OCI-LY7 (cell line): Measurements from ENCODE around the gene ENTPD6. TPM values are rescaled to one million over a fixed set of nuclear protein-coding genes. Genes with fewer than 3 reads are reported as not detected.
A peak's percentile ranks its signal among the peaks of the same experiment; 100 is the strongest.

Experiments used
- BruUV-seq: library from RNA; stranded (reverse); fragments of 400-500 nt; replicated peaks from 2 replicates; lab custom pipeline; 2021; lab: Mats Ljungman, UMichigan
- CTCF ChIA-PET: fragments of 300-600 bp; sonication (Branson Sonifier 250); formaldehyde crosslinking; loops from one replicate; lab custom pipeline; 2022; ENCODE audit warnings: antibody characterized with exemption; ENCODE audit not compliant: unreplicated experiment; lab: Charles Lee
- POLR2A ChIA-PET: fragments of 300-600 bp; sonication (Branson Sonifier 250); formaldehyde crosslinking; loops from one replicate; lab custom pipeline; 2022; ENCODE audit warnings: antibody characterized with exemption; lab: Charles Lee
- DNase-seq: peaks from one replicate; pipeline ENCODE4 v3.0.0-alpha.2; 2015; ENCODE audit warnings: low spot score
- H2AFZ ChIP-seq: fragments of 200-600 bp; sonication (generic), shearing (Covaris generic); 2 replicates; pipeline ENCODE4 v1.6.1; 2014; ENCODE audit warnings: mild to moderate bottlenecking, antibody characterized with exemption, low read length, moderate library complexity
- H3K27ac ChIP-seq: fragments of 200-600 bp; sonication (generic); 2 replicates; pipeline ENCODE4 v1.5.1; 2014; ENCODE audit warnings: mixed run types, low read depth, mild to moderate bottlenecking, moderate library complexity, low read length, inconsistent platforms; ENCODE audit not compliant: poor library complexity, severe bottlenecking
- H3K36me3 ChIP-seq: fragments of 200-600 bp; sonication (generic); 2 replicates; pipeline ENCODE4 v1.6.1; 2014; ENCODE audit warnings: mild to moderate bottlenecking, antibody characterized with exemption, low read length, moderate library complexity, mixed read lengths; ENCODE audit not compliant: insufficient read depth
- H3K4me1 ChIP-seq: fragments of 200-600 bp; sonication (generic); 2 replicates; pipeline ENCODE4 v1.5.1; 2014; ENCODE audit warnings: mild to moderate bottlenecking, low read length; ENCODE audit not compliant: insufficient read depth, poor library complexity, severe bottlenecking
- H3K4me2 ChIP-seq: fragments of 200-600 bp; sonication (generic); 2 replicates; pipeline ENCODE4 v1.6.1; 2014; ENCODE audit warnings: mild to moderate bottlenecking, low read length
- H3K4me3 ChIP-seq: fragments of 200-600 bp; sonication (generic); 2 replicates; pipeline ENCODE4 v1.5.1; 2014; ENCODE audit warnings: mild to moderate bottlenecking, low read depth, low read length; ENCODE audit not compliant: poor library complexity, severe bottlenecking
- H3K79me2 ChIP-seq: fragments of 200-600 bp; sonication (generic); 2 replicates; pipeline ENCODE4 v1.6.1; 2016; ENCODE audit warnings: low read depth, mild to moderate bottlenecking, low read length, moderate library complexity, mixed read lengths; ENCODE audit not compliant: insufficient read depth
- H3K9me2 ChIP-seq: fragments of 200-600 bp; sonication (generic); 2 replicates; pipeline ENCODE4 v1.6.1; 2016; ENCODE audit warnings: mild to moderate bottlenecking, low read length, mixed read lengths; ENCODE audit not compliant: insufficient read depth
- H3K9me3 ChIP-seq: fragments of 200-600 bp; sonication (generic); 2 replicates; pipeline ENCODE4 v1.6.1; 2014; ENCODE audit warnings: mild to moderate bottlenecking, mixed run types, low read length, mixed read lengths
- H4K20me1 ChIP-seq: fragments of 200-600 bp; sonication (generic); 2 replicates; pipeline ENCODE4 v1.6.1; 2014; ENCODE audit warnings: mild to moderate bottlenecking, antibody characterized with exemption, low read length, moderate library complexity, mixed read lengths; ENCODE audit not compliant: insufficient read depth
- CTCF ChIP-seq: fragments of 200-600 bp; sonication (generic); conservative IDR thresholded peaks from 2 replicates; pipeline ENCODE4 v1.5.1; 2014; ENCODE audit warnings: mild to moderate bottlenecking, antibody characterized with exemption, low read length, moderate library complexity, mixed read lengths
- EZH2phosphoT487 ChIP-seq: fragments of 200-600 bp; sonication (generic); IDR thresholded peaks from 2 replicates; pipeline ENCODE4 v1.6.1; 2018; ENCODE audit warnings: low read depth, borderline replicate concordance, mild to moderate bottlenecking, mixed run types, antibody characterized with exemption, low read length, moderate library complexity, mixed read lengths
- intact Hi-C: fragments of 100-400 bp; cut with micrococcal nuclease; formaldehyde crosslinking; loops from one replicate; pipeline ENCODE4 v1.10.0; 2022; ENCODE audit not compliant: unreplicated experiment
- total RNA-seq, 2 experiments: library from RNA; depleted of rRNA in 1 of 2; stranded (reverse); fragments of >200 nt in 1 of 2; shearing (Covaris generic) in 1 of 2; gene quantifications; 2 replicates each; pipeline ENCODE4 v1.2.3, GENCODE V29; 2014 to 2022

The ENTPD6 gene
- total RNA-seq, 2 experiments from 2014 or later, result 4.2 TPM; not detected in 1

DNA sequence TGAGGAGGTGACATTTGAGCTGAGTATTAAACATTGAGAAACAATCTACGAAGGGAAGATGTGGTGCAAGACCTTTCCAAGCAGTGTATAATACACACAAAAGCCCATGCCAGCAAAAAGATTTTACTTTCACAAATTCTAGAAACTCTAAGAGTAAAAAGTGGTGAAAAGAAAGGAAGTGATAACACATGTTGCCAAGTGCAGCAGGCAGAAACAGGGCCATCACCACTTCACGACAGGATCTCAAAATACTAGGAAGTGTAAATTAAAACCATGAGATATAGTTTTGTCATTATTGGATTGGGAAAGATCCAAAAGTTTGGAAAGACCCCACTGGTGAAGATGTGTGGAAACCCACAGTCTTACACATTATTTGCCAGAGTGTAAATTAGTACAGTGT lies 1.7 kb upstream of the ENTPD6 start:
- H3K9me2 ChIP-seq, result no peaks in the 10 kb centered on the region
- no peak overlapping the region for H3K4me3 ChIP-seq
- no peaks in the 10 kb centered on the region for H3K36me3 ChIP-seq
- no peak overlapping the region for H3K4me2 ChIP-seq
- TF ChIP-seq EZH2phosphoT487 (no peak), CTCF (no peak)
- intact Hi-C loops, result no loop called here
- no peaks in the 10 kb centered on the region for H4K20me1 ChIP-seq
- no peaks in the 10 kb centered on the region for H3K9me3 ChIP-seq
- H2AFZ ChIP-seq, result no peak overlapping the region
- CTCF ChIA-PET, result no interaction called here
- H3K4me1 ChIP-seq, result no peaks in the 10 kb centered on the region
- H3K79me2 ChIP-seq, result no peaks in the 10 kb centered on the region
- H3K27ac ChIP-seq, result no peak overlapping the region
- DNase-seq, result no peak
- BruUV-seq, result no TSS peak
- POLR2A ChIA-PET, result no interaction called here

DNA sequence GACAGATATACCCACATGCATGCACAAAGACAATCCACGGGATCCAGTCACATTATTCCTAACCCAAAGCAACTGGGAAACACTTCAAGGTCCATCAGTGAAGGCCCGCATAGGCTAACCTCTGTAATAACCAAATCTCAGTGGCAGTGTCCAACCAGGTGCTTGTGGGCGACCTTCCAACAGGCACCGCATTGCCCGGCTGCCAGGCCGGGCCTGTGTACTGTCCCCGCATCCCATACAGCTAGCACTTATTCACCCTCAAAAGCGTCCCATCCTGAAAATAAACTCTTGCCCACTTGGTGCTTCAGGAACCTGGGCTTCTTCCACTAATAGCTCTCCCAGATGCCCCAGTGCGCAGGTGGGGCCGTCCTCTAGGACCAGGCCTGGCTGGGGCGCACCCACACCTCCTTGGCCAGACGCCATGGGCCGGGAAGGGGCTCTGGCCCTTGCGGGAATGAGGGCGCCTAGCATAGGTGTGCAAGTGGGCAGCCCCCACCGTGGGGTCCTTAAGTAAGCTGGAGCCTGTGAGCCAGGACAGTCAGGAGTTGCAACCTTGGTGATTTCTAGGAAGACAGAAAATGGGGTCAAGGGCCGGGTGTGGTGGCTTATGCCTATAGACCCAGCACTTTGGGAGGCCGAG lies 1.1 kb upstream of the ENTPD6 start:
- CTCF ChIA-PET, result no interaction called here
- no peaks in the 10 kb centered on the region for H3K4me1 ChIP-seq
- no peaks in the 10 kb centered on the region for H4K20me1 ChIP-seq
- H3K9me2 ChIP-seq, result no peaks in the 10 kb centered on the region
- intact Hi-C loops, result no loop called here
- no peaks in the 10 kb centered on the region for H3K36me3 ChIP-seq
- BruUV-seq, result no TSS peak
- H3K9me3 ChIP-seq, result no peaks in the 10 kb centered on the region
- no peak overlapping the region for H2AFZ ChIP-seq
- POLR2A ChIA-PET, result no interaction called here
- no peak overlapping the region for H3K4me3 ChIP-seq
- no peak overlapping the region for H3K4me2 ChIP-seq
- no peak overlapping the region for H3K27ac ChIP-seq
- TF ChIP-seq CTCF (no peak), EZH2phosphoT487 (no peak)
- H3K79me2 ChIP-seq, result no peaks in the 10 kb centered on the region
- no peak for DNase-seq

DNA sequence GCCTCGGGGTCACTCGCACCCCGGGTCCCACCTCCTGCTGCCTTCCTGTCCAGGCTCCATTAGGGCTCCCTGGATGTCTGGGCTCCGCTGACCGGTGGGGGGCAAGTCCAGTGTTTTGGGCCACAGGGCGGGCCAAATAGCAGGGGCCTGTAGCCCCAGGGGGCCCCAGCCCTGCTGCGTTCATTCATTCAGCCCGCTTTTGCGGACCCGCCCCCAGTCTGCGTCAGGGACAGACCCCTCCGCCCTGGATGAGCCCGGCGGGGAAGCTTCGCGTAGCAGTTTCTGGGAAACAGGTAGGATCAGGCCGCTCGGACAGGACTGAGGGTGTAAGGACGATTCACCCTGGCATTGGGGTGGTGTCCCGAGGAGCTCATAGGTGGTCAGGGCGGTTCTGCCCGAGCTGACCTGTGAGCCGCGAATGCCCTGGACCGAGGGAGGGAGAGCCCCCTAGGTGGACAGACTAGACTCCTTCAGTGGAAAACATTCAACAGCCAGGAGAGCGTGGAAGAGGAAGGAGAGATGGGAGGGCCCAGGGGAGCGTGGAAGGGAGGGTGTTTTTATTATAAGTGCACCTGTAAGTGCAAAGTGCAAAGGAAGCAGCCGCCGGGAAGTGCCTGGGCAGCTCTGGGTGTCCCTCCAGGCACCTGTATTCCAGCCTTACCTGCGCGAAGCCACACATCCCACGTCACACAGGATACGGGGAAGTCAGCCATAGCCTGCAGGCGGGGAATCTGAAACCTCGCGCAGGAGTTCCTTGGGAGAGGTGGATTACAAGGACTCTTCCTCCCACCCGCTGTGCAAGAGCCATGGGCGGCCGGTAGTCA lies 662 bp downstream of the ENTPD6 start:
- Histone ChIP-seq H3K9me2 (no peaks in the 10 kb centered on the region), H3K4me2 (peak overlapping the region; percentile 49; the same call in 1 of the 2 replicates), H3K9me3 (no peaks in the 10 kb centered on the region), H3K79me2 (no peaks in the 10 kb centered on the region), H4K20me1 (no peaks in the 10 kb centered on the region), H3K4me1 (no peaks in the 10 kb centered on the region), H2AFZ (no peak overlapping the region), H3K4me3 (no peak overlapping the region), H3K36me3 (no peaks in the 10 kb centered on the region), H3K27ac (no peak overlapping the region)
- no TSS peak for BruUV-seq
- POLR2A ChIA-PET, result no interaction called here
- TF ChIP-seq EZH2phosphoT487, result no peak
- no peak for TF ChIP-seq CTCF
- intact Hi-C loops, result loop anchor here (5.0 kb wide), 1 partner anchor 86 kb away; no protein-coding TSS in a partner anchor
- CTCF ChIA-PET, result no interaction called here
- no peak for DNase-seq
